Mesenchymal stem cell (in vitro differentiated cells and primary cell): ENCODE results near the gene SLIT3.

Experiments
- DNase-seq: peaks from one replicate; pipeline ENCODE4 v3.0.0-alpha.2; 2013
- H2AFZ ChIP-seq: one replicate; pipeline ENCODE4 v1.6.1; 2013; ENCODE audit warnings: low read depth, mild to moderate bottlenecking, control low read depth, inconsistent platforms, low read length, moderate library complexity
- H2AK5ac ChIP-seq: 2 replicates; pipeline ENCODE4 v1.6.1; 2013; ENCODE audit warnings: low read length, moderate library complexity, mild to moderate bottlenecking, inconsistent platforms; ENCODE audit not compliant: severe bottlenecking
- H2BK120ac ChIP-seq: one replicate; pipeline ENCODE4 v1.6.1; 2013; ENCODE audit warnings: low read depth, mild to moderate bottlenecking, inconsistent platforms, low read length, moderate library complexity
- H2BK12ac ChIP-seq, 2 experiments: one replicate each; pipeline ENCODE4 v1.6.1; 2013; ENCODE audit warnings: inconsistent platforms in 2 of 2, low read length in 2 of 2, mild to moderate bottlenecking in 2 of 2, moderate library complexity in 2 of 2, control low read depth in 1 of 2
- H2BK15ac ChIP-seq: one replicate; pipeline ENCODE4 v1.6.1; 2013; ENCODE audit warnings: mild to moderate bottlenecking, low read depth, inconsistent platforms; ENCODE audit not compliant: poor library complexity, severe bottlenecking
- H2BK5ac ChIP-seq: 2 replicates; pipeline ENCODE4 v1.6.1; 2013; ENCODE audit warnings: low read depth, mild to moderate bottlenecking, low read length, control low read depth, inconsistent platforms; ENCODE audit not compliant: poor library complexity, severe bottlenecking
- H3K14ac ChIP-seq, 2 experiments: one replicate each; pipeline ENCODE4 v1.6.1; 2013; ENCODE audit warnings: inconsistent platforms in 2 of 2, low read length in 2 of 2, control low read depth in 1 of 2, mild to moderate bottlenecking in 1 of 2, moderate library complexity in 1 of 2
- H3K18ac ChIP-seq, 2 experiments: one replicate each; pipeline ENCODE4 v1.6.1; 2013; ENCODE audit warnings: inconsistent platforms in 2 of 2, low read length in 2 of 2, control low read depth in 1 of 2, low read depth in 1 of 2, mild to moderate bottlenecking in 1 of 2
- H3K23ac ChIP-seq, 2 experiments: one replicate each; pipeline ENCODE4 v1.6.1; 2013; ENCODE audit warnings: inconsistent platforms in 2 of 2, low read length in 2 of 2, mild to moderate bottlenecking in 2 of 2, moderate library complexity in 2 of 2, control low read depth in 1 of 2
- H3K27ac ChIP-seq: 2 replicates; pipeline ENCODE4 v1.5.1; 2013; ENCODE audit warnings: mild to moderate bottlenecking, moderate library complexity, low read length, control low read depth, inconsistent platforms; ENCODE audit not compliant: poor library complexity, severe bottlenecking
- H3K27me3 ChIP-seq, 2 experiments: 2 replicates each; pipeline versions ENCODE4 v1.6.1 to v1.7.0; 2013; ENCODE audit warnings: low read length in 2 of 2, mild to moderate bottlenecking in 2 of 2, moderate library complexity in 2 of 2, control low read depth in 1 of 2, inconsistent platforms in 1 of 2; ENCODE audit not compliant: control insufficient read depth in 1 of 2, insufficient read depth in 1 of 2
- H3K36me3 ChIP-seq, 2 experiments: 2 replicates each; pipeline versions ENCODE4 v1.6.1 to v1.7.0; 2013; ENCODE audit warnings: low read length in 2 of 2, control low read depth in 1 of 2, inconsistent platforms in 1 of 2, low read depth in 1 of 2, mild to moderate bottlenecking in 1 of 2; ENCODE audit not compliant: insufficient read depth in 2 of 2, control insufficient read depth in 1 of 2
- H3K4ac ChIP-seq, 2 experiments: one replicate each; pipeline ENCODE4 v1.6.1; 2013; ENCODE audit warnings: inconsistent platforms in 2 of 2, low read length in 2 of 2, mild to moderate bottlenecking in 2 of 2, moderate library complexity in 2 of 2, control low read depth in 1 of 2, low read depth in 1 of 2
- H3K4me1 ChIP-seq: 2 replicates; pipeline ENCODE4 v1.6.1; 2013; ENCODE audit warnings: low read depth, low read length, control low read depth; ENCODE audit not compliant: control insufficient read depth, insufficient read depth
- H3K4me2 ChIP-seq: 2 replicates; pipeline ENCODE4 v1.6.1; 2013; ENCODE audit warnings: low read length, mild to moderate bottlenecking, inconsistent platforms; ENCODE audit not compliant: poor library complexity, severe bottlenecking
- H3K4me3 ChIP-seq, 2 experiments: 2 replicates each; pipeline versions ENCODE4 v1.5.1 to v1.7.0; 2013; ENCODE audit warnings: low read length in 2 of 2, mild to moderate bottlenecking in 2 of 2, control low read depth in 1 of 2, low read depth in 1 of 2; ENCODE audit not compliant: insufficient read depth in 1 of 2
- H3K79me1 ChIP-seq: replicated peaks from 2 replicates; pipeline ENCODE4 v1.6.1; 2013; ENCODE audit warnings: mild to moderate bottlenecking, control low read depth, low read length, inconsistent platforms; ENCODE audit not compliant: poor library complexity, severe bottlenecking
- H3K9ac ChIP-seq: 2 replicates; pipeline ENCODE4 v1.7.0; 2013; ENCODE audit warnings: mild to moderate bottlenecking, low read length, moderate library complexity
- H3K9me3 ChIP-seq: 2 replicates; pipeline ENCODE4 v1.7.0; 2013; ENCODE audit warnings: mild to moderate bottlenecking, low read length; ENCODE audit not compliant: control insufficient read depth
- H4K8ac ChIP-seq: one replicate; pipeline ENCODE4 v1.6.1; 2013; ENCODE audit warnings: inconsistent platforms, mild to moderate bottlenecking, low read length, moderate library complexity
- H4K91ac ChIP-seq: one replicate; pipeline ENCODE4 v1.6.1; 2013; ENCODE audit warnings: mild to moderate bottlenecking, low read length, inconsistent platforms
- WGBS: methylation state at CpG from one replicate; pipeline ENCODE4 v1.1.7; 2013; ENCODE audit warnings: mixed read lengths; 5-methylcytosine and 5-hydroxymethylcytosine counted together

SLIT3 gene

GRCh38 chr5:169265888-169266287 lies 35.1 kb downstream of the SLIT3 start:
- DNase-seq, result no peak
- H3K9ac ChIP-seq, result no peak overlapping the region
- no peak overlapping the region for H4K8ac ChIP-seq
- H3K4ac ChIP-seq, result no peak overlapping the region
- no peak overlapping the region for H2BK120ac ChIP-seq
- H2AFZ ChIP-seq, result no peak overlapping the region
- H3K9me3 ChIP-seq, result no peaks in the 10 kb centered on the region
- no peak overlapping the region for H3K18ac ChIP-seq
- no peak overlapping the region for H3K23ac ChIP-seq
- H2BK15ac ChIP-seq, result no peak overlapping the region
- no peak overlapping the region for H3K4me3 ChIP-seq
- no peaks in the 10 kb centered on the region for H3K27me3 ChIP-seq
- H2BK5ac ChIP-seq, result no peak overlapping the region
- H2BK12ac ChIP-seq, result no peak overlapping the region
- no peaks in the 10 kb centered on the region for H3K79me1 ChIP-seq
- H2AK5ac ChIP-seq, result no peak overlapping the region
- H3K36me3 ChIP-seq, result peaks cover 0 to 11% of the 10 kb centered on the region in 2 experiments
- no peak overlapping the region for H3K27ac ChIP-seq
- no peaks in the 10 kb centered on the region for H3K4me1 ChIP-seq
- no peak overlapping the region for H3K4me2 ChIP-seq
- no peak overlapping the region for H3K14ac ChIP-seq
- no peak overlapping the region for H4K91ac ChIP-seq
- 53% methylated on average over 3 of the region's 3 CpGs for WGBS

DNA sequence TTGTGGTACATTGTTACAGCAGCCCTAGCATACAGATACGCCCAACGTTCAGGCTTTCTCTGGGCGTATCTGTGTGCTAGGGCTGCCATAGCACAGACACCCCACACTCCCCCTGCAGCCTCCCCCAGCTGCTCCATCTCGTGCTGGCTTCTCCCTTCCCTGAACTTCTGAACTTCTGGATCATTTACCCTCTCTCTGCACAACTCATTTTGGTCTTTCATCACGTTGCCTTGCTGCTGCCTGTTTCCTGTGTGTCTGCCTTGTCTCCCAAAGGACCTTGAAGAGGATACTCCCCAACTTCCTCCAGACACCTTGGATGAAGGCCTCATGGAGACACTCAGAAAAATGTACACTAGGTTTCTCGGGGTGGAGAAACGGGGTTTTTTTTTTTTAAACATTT lies 37.3 kb downstream of the SLIT3 start:
- Histone ChIP-seq H3K23ac (no peak overlapping the region), H2AFZ (no peak overlapping the region), H2BK5ac (no peak overlapping the region), H4K8ac (no peak overlapping the region), H3K18ac (no peak overlapping the region), H2BK12ac (no peak overlapping the region), H3K36me3 (peaks cover 0 to 12% of the 10 kb centered on the region in 2 experiments), H3K4me1 (no peaks in the 10 kb centered on the region), H3K27ac (no peak overlapping the region), H2BK15ac (no peak overlapping the region), H3K4ac (no peak overlapping the region), H3K14ac (no peak overlapping the region), H2BK120ac (no peak overlapping the region), H2AK5ac (no peak overlapping the region), H3K79me1 (no peaks in the 10 kb centered on the region), H3K4me3 (no peak overlapping the region), H3K4me2 (no peak overlapping the region), H4K91ac (no peak overlapping the region), H3K9ac (peak overlapping the region; percentile 39), H3K9me3 (no peaks in the 10 kb centered on the region), H3K27me3 (no peaks in the 10 kb centered on the region)
- no peak for DNase-seq
- 61% methylated on average over 5 of the region's 7 CpGs for WGBS

DNA sequence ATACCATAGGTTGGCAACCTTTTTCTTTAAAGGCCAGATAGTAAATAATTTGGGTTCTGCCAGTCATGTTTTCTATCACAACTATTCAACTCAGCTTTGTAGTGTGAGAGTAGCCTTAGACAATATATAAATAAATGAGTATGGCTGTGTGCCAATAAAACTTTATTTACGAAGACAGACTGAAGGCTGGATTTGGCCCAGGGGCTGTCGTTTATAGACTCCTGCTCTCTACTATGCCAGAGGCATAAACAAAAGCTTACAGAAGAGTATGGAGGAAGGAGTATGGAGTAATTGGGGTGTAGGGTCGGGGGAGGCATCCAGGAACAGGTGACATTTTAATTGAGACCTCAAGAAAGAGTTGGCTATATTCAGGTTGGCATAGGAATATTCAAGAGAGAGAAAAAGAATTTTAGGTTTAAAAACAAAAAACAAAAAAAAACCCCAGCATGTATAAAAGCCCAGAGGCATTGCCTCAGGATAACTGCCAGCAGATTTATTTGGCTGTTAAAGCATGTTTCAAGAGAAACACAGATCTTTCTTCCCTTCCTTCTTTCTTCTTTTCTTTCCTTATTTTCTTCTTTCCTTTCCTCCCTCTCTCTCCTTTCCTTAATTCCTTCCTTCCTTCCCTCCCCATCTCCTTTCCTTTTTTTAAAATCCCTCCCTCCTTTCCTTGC lies 39.9 kb downstream of the SLIT3 start:
- Histone ChIP-seq H3K27ac (no peak overlapping the region), H2AK5ac (no peak overlapping the region), H3K4me2 (no peak overlapping the region), H3K23ac (no peak overlapping the region), H3K4me1 (no peaks in the 10 kb centered on the region), H2BK5ac (no peak overlapping the region), H2BK15ac (no peak overlapping the region), H3K9ac (no peak overlapping the region), H4K8ac (no peak overlapping the region), H2AFZ (no peak overlapping the region), H2BK120ac (no peak overlapping the region), H3K4ac (no peak overlapping the region), H3K79me1 (no peaks in the 10 kb centered on the region), H3K27me3 (no peaks in the 10 kb centered on the region), H3K14ac (no peak overlapping the region), H3K4me3 (no peak overlapping the region), H3K36me3 (peaks cover 0 to 9% of the 10 kb centered on the region in 2 experiments), H3K18ac (no peak overlapping the region), H3K9me3 (no peaks in the 10 kb centered on the region), H2BK12ac (no peak overlapping the region), H4K91ac (no peak overlapping the region)
- 69% methylated on average over 2 of the region's 3 CpGs for WGBS
- DNase-seq, result no peak

- H3K79me1 ChIP-seq, result no peaks in the 10 kb centered on the region
- no peak overlapping the region for H2BK120ac ChIP-seq
- H2AK5ac ChIP-seq, result no peak overlapping the region
- H3K27ac ChIP-seq, result no peak overlapping the region
- peaks cover 0 to 21% of the 10 kb centered on the region in 2 experiments for H3K36me3 ChIP-seq
- H2BK5ac ChIP-seq, result no peak overlapping the region
- no peak overlapping the region for H2AFZ ChIP-seq
- no peaks in the 10 kb centered on the region for H3K9me3 ChIP-seq
- 50% methylated on average over 1 of the region's 1 CpG for WGBS
- H4K8ac ChIP-seq, result no peak overlapping the region
- H3K4me2 ChIP-seq, result no peak overlapping the region
- H3K18ac ChIP-seq, result no peak overlapping the region
- no peaks in the 10 kb centered on the region for H3K4me1 ChIP-seq
- no peak overlapping the region for H2BK15ac ChIP-seq
- H3K4ac ChIP-seq, result no peak overlapping the region
- H4K91ac ChIP-seq, result no peak overlapping the region
- no peaks in the 10 kb centered on the region for H3K27me3 ChIP-seq
- no peak overlapping the region for H3K23ac ChIP-seq
- no peak overlapping the region for H2BK12ac ChIP-seq
- no peak for DNase-seq
- no peak overlapping the region for H3K14ac ChIP-seq
- H3K4me3 ChIP-seq, result no peak overlapping the region
- peak overlapping the region; percentile 50 for H3K9ac ChIP-seq
These were observed 42.5 kb downstream of the SLIT3 start for GRCh38 chr5:169258372-169259000.
